ENCODE results near the gene NKX1-1.

The NKX1-1 gene

GRCh38 chr4:1416948-1417260 lies 10.7 kb upstream of the NKX1-1 start:
- no peak for DNase-seq (ENCODE audit: low spot score)

- no peak for DNase-seq (ENCODE audit: low spot score)
Observed at GRCh38 chr4:1416051-1416947, 10.1 kb upstream of the NKX1-1 start.

DNA sequence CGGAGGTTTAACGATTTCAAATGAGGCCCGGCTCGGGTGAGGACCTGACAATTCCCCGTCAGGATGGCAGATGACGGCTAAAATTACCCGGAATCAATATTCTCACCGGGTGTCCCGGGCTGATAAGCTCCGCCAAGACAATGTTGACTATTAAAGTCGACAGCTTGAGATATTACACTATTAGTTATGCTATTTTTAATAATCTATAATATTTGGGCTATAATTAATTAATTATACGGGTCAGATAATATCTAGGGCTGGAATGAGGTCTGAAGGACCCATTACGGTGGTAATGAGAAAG lies 9.4 kb upstream of the NKX1-1 start:
- DNase-seq (ENCODE audit: low spot score) = no peak

GRCh38 chr4:1414831-1415680 lies 8.8 kb upstream of the NKX1-1 start:
- no peak for DNase-seq (ENCODE audit: low spot score)

GRCh38 chr4:1413687-1414479 lies 7.6 kb upstream of the NKX1-1 start:
- no peak for DNase-seq (ENCODE audit: low spot score)

GRCh38 chr4:1413204-1413663 lies 7.0 kb upstream of the NKX1-1 start:
- no peak for DNase-seq (ENCODE audit: low spot score)

GRCh38 chr4:1412376-1413203 lies 6.3 kb upstream of the NKX1-1 start:
- no peak for DNase-seq (ENCODE audit: low spot score)

GRCh38 chr4:1411436-1412375 lies 5.5 kb upstream of the NKX1-1 start:
- no peak for DNase-seq (ENCODE audit: low spot score)

DNA sequence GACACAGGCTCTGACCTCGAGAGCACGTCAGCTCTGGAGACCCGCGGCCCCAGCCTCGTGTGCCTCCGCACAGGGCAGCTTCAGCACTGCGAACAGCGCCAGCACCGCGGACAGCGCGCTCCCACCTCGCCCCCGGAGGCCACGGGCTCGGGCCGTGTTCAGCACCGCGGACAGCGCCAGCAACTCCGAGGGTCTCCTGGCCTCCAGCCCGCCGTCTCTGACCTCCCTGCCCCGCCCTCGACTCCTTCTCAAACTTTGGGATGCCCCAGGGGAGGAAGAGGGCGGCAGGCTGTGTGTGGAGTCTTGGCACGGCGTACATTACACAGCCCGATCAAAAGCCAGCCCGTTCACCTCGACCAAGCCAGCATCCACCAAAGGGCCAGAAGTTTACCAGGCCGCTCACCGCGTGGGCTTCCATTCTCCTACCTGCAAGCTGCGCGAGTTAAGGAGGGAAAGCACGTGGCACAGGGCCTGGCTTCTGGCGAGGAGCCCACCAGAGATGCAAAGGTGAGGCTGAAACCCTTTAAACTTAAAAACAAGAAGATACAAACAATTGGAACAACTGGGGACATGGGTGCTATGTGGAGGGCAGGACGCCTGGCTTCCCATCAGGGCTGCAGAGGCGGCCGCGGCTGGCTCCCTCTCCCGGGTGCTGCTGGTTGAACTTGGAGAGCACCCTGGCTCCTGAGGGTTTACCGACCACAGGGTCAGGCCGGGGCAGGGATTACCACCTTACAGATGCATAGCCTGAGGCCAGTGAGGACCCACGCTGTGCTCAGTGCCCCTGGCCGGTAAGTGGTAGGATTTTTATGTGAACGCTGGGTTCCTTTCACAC lies 4.5 kb upstream of the NKX1-1 start:
- peak; percentile 19 for DNase-seq (ENCODE audit: low spot score)

DNA sequence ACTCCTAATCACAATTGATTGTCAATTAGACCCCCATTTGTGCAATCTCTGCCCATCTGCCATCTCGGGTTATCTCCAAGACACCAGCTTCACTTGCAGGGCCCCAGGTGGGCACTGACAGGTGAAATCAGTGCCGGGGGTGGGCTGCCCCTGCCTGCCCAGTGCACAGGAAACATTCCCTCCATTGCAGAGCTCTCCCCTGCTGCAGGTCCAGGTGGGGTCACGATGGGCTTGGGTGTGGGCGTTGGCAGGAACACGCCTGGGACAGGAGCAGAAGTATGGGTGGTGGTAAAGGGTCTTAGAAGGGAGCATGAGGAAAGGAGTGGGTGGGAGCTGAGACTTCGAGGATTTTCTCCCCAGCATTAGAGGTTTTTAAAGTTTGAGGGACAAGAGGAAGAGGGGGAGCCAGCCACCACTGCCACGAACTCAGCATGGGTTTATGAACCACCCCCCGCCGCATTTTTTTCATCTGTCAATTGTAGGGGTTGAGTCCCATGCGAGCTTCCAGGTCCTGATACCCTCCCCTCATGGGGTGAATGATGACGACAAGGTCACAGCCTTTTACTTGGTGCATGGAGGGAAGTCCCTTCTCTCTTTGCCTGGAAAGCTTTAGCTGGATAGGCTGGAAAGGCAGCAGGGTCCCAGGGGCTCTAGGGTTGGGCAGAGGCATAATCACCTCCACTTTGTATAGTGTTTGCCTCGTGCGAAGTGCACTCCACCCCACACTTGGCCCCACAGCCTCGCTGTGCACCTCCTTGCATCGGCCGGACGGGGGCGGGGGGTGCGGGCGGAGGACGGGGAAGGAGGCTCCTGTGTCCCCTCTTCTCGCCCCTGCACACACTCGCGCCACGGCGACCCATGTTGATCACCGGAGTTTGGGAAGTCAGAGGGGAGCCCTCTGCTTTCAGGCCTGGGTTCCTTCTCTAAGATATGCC lies 3.5 kb upstream of the NKX1-1 start:
- no peak for DNase-seq (ENCODE audit: low spot score)

DNA sequence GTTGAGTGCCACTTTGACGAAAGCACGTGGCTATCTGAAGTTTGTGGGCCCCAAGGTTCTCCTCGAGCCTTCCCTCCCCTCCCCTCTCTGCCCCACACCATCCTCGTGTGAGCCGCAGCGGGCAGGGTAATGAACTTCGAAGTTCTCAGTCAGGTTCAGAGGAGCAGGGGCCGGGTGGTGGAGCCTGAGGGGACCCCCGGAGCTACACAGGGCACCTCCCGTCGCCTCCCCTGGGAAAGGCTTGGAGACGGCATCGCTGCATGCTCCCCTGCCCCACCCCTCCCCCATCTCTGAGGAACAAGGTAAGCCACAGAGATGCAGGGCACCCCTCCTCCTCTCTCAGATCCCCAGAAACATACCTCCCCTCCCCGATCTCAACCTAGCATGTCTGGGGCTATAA lies 2.8 kb upstream of the NKX1-1 start:
- no peak for DNase-seq (ENCODE audit: low spot score)

DNA sequence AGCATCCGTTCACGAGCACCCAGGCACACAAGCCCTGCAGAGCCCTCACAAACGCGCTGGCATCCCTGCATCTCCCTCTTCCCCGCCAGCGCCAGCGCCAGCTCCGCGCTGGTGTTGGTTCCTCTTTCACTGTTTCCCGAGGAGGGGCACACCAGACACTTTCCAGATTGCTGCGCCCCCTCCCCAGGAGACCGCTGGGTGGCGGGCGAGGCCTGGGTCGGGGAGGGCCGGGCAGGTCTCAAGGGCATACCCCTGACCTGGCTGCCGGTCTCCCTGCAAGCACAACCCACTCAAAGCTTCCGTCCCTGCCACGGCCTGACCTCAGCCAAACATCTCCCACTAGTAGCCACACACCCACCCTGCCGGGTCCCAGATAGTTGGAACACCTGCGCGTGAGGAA lies 2.2 kb upstream of the NKX1-1 start:
- DNase-seq (ENCODE audit: low spot score) = no peak

GRCh38 chr4:1407657-1408333 lies 1.6 kb upstream of the NKX1-1 start:
- DNase-seq (ENCODE audit: low spot score) = no peak

DNA sequence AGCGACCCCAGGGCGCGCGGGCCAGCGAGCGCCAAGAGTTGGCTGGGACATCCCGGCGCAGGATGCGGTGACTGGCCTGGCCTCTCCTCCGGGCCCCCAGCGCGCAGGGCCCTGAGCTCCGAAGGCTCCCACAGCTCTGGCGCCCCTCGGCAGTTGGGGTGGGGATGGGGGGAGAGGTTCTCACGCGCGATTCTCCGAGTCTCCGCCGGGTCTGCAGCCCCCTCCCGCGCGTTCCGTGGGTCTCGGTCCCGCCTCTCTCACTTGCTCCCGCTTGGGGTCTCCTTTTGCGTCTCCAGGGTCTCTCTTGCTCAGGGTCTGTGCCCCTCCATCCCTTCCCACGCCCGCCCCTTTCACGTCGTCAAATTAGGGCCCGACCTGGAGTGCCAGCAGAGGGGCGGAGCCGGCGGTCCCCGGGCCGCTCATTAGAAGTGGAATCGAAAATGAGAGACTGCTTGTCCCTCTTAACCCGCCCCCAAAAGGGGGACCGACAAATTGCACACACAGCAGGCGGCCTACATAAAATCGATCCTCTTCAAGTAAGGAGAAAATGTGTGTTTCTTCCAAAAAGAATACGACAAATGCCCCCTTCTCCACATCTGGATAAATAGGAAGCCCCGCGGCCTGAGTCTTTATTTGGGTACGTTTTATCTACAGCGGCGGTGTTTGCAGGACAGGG lies 877 bp upstream of the NKX1-1 start:
- DNase-seq (ENCODE audit: low spot score) = no peak

DNA sequence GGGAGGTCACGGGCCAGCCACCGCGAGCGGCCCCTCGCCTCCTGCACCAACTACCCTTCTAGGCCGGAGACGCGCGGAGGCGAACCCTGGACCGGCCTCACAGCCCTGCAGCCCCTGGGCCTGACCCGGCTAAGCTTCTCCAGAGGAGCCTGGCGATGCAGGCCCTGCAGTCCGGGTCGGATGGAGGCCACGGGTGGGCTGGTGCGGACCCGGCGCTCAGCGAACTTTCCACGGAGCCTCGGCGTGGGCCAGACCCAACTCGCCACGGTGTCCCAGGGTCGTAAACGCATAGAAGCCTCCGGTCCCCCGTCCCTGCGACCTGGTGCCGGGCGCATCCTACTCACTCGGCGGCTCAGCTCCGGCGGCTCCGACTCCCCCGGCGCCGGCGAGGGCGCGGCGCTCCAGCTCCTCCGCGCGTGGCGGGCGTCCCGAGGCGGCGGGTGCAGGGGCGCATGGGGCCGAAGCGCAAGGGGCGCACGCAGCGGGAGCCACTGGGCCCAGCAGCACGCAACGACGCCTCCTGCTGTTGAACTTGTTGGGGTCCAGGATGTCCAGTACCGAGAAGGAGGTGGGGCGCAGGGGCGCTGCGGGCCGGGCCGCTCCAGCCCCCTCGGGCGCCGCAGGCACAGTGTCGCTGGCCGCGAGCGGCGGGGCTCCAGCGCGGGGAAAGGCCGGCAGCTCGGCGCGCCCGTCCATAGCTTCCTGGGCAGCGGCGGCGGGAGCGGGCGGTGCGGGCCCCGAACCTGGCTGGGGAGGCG lies 427 bp downstream of the NKX1-1 start:
- no peak for DNase-seq (ENCODE audit: low spot score)

- no peak for DNase-seq (ENCODE audit: low spot score)
Observed at GRCh38 chr4:1405254-1405635, 997 bp downstream of the NKX1-1 start.
